Left hindlimb (tissue), 1 donor: ENCODE results near the gene LRCH1.
"Not testable (repeated sequence)": the region's sequence is repeated elsewhere in the genome, so short reads cannot be mapped to it uniquely, and the experiment has no call there.

Experiments
- DNase-seq: peaks from one replicate; pipeline ENCODE4 v3.0.0-alpha.2; 2018

Gene LRCH1

DNA sequence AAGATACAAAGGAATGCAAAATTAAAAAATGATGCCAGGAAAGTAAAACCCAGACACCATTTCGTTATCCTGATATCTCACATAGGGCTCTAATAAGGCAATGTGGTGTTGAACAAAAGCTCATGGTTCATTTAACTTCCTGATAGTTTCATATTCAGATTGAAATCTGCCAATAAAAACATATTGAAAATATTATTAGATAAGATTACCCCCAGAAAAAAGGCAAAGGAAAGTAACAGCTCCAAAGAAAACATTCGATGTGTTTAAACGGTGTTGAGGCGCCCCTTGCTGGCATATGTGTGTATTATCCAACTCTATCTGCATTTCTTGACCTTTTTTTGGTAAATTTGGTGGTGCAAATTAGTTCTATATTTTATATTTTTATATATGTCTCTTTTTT, 168.1 kb downstream of the LRCH1 start:
- no peak for DNase-seq

DNA sequence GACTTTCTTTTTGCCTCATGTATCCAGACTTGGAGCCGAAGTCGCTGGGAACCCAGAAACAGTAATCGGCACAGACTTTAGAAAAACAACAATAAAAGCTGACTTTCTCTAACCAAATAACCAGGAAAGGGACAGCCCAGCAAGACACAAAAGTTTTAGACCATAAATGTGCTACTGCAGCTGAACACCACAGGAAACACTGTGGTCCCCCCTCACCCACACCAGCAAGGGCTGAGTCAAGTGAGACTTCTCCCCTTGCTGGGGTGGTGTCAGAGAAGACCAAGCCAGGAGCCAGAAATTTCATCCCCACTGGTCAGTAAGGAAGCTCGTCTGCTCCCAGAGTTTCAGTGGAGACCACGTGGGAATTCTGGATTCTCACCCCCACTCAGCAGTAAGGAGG, 173.4 kb downstream of the LRCH1 start:
- no peak for DNase-seq

DNA sequence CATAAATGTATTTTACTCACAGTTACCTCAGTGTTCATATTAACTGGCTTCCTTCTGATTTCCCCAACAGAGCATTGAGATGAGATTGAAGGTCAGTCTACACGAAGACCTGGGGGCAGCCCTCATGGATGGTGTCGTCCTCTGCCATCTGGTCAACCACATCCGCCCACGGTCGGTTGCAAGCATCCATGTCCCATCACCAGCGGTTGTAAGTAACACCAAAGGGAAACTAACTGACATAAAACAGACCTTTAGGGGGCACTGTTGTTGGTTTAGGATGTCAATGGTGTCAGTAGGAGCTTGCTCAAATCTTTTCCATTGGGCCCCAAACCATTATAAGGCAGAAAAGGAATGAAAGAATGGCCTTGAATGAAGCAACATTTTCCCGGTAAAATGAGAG, 175.8 kb downstream of the LRCH1 start:
- DNase-seq = no peak

GRCh38 chr13:46731535-46731934, 178.6 kb downstream of the LRCH1 start:
- DNase-seq = no peak

GRCh38 chr13:46735425-46735824, 182.5 kb downstream of the LRCH1 start:
- DNase-seq = no peak

- DNase-seq = no peak
Observed at GRCh38 chr13:46736541-46737310, 183.8 kb downstream of the LRCH1 start.

- DNase-seq = no peak
Observed at GRCh38 chr13:46738055-46738454, 185.1 kb downstream of the LRCH1 start.

- DNase-seq = no peak
Observed at GRCh38 chr13:46738766-46739165, 185.8 kb downstream of the LRCH1 start.

- DNase-seq = no peak
Observed at GRCh38 chr13:46739447-46740098, 186.6 kb downstream of the LRCH1 start.

DNA sequence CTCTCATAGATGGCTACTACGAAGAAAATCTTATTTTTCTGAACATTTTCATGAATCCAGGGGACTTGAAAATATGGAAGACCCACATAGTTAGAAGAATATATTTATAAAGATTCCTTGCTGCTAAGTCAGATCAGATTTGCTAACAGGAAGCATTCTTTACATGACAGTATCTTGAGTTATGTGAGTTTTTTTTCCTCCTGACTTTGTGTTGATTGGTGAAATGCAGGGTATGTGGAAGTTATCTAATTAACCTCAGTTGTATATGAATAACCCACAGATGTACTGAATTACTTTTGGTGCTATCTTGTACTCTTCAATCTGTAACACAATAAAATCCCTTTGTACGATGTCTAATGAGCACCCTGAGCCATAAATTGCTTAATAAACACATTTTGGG, 190.2 kb downstream of the LRCH1 start:
- no peak for DNase-seq

GRCh38 chr13:46745062-46745461, 192.1 kb downstream of the LRCH1 start:
- DNase-seq = no peak

GRCh38 chr13:46745706-46746105, 192.7 kb downstream of the LRCH1 start:
- no peak for DNase-seq

- no peak for DNase-seq
Observed at GRCh38 chr13:46747031-46747820, 194.3 kb downstream of the LRCH1 start.

- DNase-seq = no peak
Observed at GRCh38 chr13:46748300-46748699, 195.3 kb downstream of the LRCH1 start.

DNA sequence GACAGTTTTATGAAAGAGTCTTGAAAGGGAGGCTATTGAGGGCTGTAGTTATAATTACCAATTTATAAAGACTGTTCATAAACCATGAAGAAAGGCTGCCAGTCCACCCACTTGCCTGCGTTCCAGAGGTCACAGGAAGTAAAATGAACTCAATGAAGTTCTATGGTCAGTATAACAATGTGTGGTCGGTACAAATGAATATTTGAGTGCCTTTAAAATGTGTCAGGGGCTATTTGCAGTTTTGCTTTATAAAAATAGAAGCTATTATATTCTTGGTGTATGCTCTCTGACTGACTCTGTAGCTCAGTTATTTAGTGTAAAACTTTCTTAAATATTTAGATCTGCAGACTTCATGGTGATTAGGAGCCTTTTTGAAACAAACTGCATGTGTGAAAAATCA, 197.0 kb downstream of the LRCH1 start:
- no peak for DNase-seq

- no peak for DNase-seq
Observed at GRCh38 chr13:46751811-46752635, 199.1 kb downstream of the LRCH1 start.

DNA sequence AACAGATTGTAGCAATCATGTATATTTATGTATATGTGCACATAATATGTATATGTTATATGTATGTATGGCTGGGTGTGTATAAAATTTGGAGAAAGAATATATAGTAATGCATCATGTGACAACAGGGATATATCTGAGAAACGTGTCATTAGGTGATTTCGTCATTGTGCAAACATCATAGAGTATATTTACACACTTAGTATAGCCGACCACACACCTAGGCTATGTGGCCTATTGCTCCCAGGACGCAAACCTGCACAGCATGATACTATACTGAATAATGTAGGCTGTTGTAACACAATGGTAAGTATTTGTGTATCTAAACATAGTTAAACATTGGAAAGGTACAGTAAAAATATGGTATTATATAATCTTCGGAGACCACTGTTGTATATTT, 200.2 kb downstream of the LRCH1 start:
- no peak for DNase-seq

- DNase-seq = no peak
Observed at GRCh38 chr13:46753917-46754316, 200.9 kb downstream of the LRCH1 start.

DNA sequence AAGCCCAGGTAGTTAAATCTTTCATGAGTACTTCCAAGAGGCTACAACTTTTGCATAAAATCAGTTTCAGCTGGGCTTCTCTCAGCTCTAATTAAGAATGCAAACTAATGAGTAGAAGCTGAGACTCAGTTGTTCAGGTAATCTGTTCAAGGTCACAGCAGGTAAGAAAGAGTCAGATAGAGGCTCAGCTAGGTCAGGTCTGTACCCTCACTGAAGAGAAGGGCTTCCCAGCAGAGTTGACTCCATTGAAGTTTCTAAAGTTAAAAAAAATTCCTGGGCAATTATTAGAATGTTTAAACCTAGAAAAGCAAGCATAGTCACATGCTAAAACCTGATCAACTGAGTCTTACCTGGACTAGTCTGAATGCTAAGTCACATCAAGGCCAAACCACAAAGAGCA, 201.8 kb downstream of the LRCH1 start:
- DNase-seq = no peak

DNA sequence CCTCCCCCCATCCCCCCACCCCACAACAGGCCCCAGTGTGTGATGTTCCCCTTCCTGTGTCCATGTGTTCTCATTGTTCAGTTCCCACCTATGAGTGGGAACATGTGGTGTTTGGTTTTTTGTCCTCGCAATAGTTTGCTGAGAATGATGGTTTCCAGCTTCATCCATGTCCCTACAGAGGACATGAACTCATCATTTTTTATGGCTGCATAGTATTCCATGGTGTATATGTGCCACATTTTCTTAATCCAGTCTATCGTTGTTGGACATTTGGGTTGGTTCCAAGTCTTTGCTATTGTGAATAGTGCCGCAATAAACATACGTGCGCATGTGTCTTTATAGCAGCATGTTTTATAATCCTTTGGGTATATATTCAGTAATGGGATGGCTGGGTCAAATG, 202.5 kb downstream of the LRCH1 start:
- DNase-seq = not testable (repeated sequence)

DNA sequence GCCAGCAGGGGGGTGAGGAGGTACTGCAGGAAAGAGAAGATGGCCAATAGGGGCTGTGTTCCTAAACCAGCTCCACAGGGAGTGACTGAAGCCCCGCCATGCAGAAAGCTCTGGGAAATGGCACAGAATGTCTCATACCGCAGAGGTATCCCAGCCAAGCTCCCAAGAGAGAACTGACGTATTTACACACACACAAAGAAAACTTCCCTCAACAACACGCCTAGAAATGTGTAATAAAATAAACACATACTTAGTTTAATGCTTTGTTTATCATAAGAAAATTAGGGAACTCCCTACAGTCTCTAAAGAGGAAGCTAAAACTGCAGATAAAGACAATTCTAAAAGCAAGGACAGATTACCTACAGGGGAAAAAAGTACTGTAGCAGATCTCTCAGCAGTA, 204.0 kb downstream of the LRCH1 start:
- DNase-seq = no peak

DNA sequence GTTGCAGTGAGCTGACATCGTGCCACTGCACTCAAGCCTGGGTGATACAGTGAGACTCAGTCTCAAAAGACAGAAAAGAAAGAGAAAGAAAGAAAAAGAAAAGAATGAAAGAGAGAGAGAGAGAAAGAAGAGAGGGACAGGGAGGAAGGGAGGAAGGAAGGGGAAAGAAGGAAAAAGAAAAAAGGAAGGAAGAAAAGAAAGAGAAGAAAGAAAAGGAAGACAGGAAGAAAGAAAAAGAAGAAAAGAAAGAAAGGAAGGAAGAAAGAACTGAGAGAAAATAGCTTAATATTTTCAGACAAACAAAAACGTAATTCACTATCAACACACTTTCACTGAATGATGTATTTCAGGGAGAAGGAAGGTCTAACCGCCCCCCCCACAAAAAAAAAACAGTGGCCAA, 204.7 kb downstream of the LRCH1 start:
- no peak for DNase-seq

GRCh38 chr13:46759846-46760245, 206.9 kb downstream of the LRCH1 start:
- DNase-seq = no peak
